SIG-M5 (cell line): ENCODE measurements around the gene PRUNE2.

ENCODE experiments used
- DNase-seq: peaks from one replicate; lab custom pipeline; 2025; lab: John Stamatoyannopoulos, UW

PRUNE2 gene

DNA sequence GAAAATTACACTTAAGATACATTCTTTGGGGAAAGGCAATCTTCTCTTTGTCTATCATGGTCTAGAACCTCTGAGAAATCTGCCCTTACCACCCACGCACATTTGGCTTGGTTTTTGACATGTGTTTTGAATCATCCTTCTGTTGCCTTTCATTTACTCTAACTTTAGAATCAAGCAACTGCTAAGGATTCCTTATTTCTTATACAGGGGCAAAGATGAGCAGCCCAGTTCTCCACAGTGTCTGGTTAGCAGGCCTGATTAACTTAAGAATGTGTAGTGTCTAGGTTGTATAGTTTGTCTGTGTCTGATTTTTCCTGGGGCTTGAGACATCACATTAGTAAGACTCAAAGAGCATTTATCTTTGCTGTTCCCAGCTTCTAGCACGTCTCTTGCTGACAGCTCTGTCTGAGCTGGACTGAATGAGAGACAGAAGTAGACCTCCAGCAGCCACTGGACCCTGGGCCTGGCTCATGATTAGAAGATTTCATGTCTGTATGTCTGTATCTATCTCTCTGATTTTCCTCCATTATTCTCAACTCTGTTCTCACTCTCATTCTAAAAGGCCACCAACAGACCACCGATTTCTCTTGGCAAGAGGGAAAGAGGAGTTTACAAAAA is 173.5 kb downstream of the PRUNE2 start:
- DNase-seq: no peak

GRCh38 chr9:76730801-76731200 is 175.1 kb downstream of the PRUNE2 start:
- DNase-seq: no peak

- no peak for DNase-seq
These were observed 175.8 kb downstream of the PRUNE2 start for GRCh38 chr9:76729980-76730737.

DNA sequence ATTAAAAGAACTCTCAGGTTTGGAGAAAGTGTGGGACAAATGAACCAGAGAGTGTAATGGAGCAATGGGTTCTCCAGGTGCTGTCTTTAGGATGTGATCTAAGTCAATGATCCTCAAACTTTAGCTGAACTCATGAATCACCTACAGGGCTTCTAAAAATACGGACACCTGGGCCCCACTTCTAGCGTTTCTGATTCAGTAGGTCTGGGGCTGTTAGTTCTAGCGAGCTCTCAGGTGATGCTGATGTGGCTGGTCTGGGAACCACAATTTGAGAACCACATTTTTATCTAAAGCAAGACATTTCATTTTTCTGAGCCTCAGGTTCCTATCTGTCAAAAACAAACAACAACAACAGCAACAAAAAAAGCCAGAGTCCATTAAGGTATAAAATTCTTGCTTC is 176.8 kb downstream of the PRUNE2 start:
- DNase-seq: no peak

DNA sequence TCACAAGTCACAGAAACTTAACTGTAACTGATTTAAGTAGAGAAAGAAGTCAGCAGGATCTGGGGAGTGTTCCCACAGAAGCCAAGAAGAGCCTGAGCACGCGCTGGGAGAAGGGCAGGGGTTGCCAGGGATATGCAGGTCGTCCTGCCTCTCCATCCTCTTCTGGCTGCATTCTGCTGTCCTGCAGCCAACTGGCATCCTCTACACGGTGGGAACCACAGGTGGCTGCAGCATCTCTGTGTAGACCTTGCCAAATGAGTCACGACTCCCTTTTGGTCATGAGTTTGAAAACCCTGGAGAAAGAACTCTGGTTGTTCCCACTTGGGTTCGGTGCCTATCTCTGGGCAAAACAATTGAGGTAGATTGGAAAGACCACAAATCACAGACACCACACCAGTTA is 180.0 kb downstream of the PRUNE2 start:
- DNase-seq: no peak

GRCh38 chr9:76725011-76725546 is 180.8 kb downstream of the PRUNE2 start:
- no peak for DNase-seq

DNA sequence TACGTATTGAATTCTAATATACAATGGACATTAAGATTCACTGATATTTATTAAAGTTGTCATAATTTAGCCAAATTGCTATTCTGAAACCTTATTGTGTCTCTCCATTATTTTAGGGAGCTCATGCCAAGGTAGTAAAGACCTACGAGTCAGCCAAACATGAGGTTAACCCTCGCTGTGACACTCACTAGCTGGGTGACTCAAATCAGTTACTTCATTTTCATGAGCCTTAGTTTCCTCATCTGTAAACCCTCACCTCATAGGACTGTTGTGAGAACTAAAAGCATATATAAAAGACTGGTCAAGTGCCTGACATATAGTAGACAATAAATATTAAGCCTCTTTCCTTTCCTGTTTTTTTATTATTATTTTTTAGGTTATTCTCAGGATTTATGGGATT is 185.7 kb downstream of the PRUNE2 start:
- no peak for DNase-seq

GRCh38 chr9:76718166-76718565 is 187.7 kb downstream of the PRUNE2 start:
- no peak for DNase-seq

- no peak for DNase-seq
These were observed 188.3 kb downstream of the PRUNE2 start for GRCh38 chr9:76717613-76718012.

DNA sequence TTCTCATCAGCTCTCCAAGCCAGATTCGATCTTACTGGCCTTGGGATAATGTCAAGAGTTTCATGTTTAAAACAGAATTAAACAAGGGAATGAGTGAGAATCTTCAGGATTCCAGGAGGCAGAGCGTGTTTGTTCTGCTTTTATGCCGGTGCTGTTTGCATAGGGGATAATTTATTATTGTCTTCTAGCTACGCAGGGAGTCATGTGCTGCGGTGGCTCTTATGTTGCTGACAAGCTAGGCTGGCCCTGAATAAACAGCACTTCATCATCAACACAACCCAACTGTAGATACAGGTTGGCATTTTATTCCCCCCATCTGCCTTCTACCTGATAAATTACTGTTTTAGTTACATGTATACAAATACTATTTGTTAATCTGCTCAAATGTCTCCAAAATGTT is 188.7 kb downstream of the PRUNE2 start:
- no peak for DNase-seq

- no peak for DNase-seq
These were observed 189.7 kb downstream of the PRUNE2 start for GRCh38 chr9:76716085-76716672.

GRCh38 chr9:76713381-76713780 is 192.5 kb downstream of the PRUNE2 start:
- no peak for DNase-seq

DNA sequence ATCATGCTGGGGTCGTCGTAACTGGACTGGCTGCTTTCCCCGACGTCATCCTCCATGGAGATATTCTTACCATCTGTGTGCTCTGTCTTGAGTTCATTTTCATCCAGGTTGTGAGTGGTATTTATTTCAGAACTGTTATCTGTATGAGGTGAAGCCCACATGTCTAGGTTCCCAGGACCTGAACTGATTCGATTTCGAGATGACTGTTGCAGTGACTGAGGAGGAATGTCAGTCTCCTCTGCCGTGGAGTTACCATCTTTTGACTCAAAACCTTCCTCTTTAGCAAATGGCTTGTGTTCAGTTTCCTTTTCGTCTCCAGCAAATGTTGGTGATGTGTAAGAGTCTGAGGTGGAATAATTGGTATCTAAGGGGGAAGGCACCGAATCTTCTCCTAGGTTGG is 196.9 kb downstream of the PRUNE2 start:
- no peak for DNase-seq

DNA sequence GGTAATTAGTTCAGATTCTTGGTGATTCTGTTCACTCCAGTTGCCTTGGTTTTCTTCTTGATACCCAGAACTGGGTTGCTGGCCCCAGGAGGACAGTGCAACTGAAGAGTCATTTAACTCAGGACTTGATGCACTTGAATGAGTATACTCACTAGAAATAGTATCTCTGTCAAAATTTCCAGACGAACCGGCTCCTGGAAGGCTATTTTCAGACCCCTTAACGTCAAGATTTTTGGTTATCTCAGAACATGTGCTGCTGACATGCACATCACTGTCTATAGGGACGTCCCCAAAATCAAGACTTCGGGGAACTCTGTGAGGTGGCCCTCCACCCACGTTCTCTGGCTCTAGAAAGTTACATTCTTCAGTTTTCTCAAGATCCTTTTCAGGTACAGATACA is 198.4 kb downstream of the PRUNE2 start:
- DNase-seq: no peak

- no peak for DNase-seq
These were observed 201.2 kb downstream of the PRUNE2 start for GRCh38 chr9:76704593-76705204.

- no peak for DNase-seq
These were observed 202.6 kb downstream of the PRUNE2 start for GRCh38 chr9:76703270-76703669.

- DNase-seq: no peak
These were observed 204.4 kb downstream of the PRUNE2 start for GRCh38 chr9:76701441-76702039.

GRCh38 chr9:76700916-76701315 is 205.0 kb downstream of the PRUNE2 start:
- no peak for DNase-seq

- DNase-seq: no peak
These were observed 205.9 kb downstream of the PRUNE2 start for GRCh38 chr9:76699971-76700370.

- DNase-seq: no peak
These were observed 208.4 kb downstream of the PRUNE2 start for GRCh38 chr9:76697554-76697953.

DNA sequence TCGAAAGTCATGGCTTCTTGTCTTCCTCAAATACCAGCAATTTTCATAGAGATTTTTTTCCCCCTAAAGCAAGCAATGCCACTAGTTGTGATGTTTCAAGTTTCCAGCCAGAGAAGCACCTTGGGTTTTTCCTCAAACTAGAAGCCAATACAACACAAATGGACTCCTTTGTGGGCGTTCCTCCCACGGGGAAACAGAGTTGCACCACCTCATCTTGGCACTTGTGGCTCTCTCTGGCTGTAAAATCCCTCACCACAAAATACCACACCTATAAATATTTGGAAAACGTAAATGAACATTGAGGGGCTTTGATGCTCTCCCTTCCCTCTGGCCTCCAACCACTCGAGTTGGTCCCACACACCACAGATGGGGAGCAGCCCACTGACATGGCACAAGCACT is 208.8 kb downstream of the PRUNE2 start:
- no peak for DNase-seq

DNA sequence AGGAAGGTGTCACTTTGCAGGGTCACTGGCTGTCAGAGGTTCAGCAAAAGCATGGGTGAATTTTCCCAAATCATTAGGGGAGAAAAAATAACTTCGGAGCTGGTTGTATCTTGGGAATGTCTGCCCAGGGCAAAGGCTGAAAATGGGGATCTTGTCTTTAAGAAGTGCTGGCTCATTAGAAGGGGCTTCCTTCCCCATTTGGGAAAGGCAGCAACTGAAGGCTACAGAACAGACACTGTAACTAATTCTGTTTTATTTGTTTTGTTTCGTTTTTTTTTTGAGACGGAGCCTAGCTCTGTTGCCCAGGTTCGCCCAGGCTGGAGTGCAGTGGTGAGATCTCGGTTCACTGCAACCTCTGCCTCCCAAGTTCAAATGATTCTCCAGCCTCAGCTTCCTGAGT is 212.0 kb downstream of the PRUNE2 start:
- no peak for DNase-seq
